ENCODE data around the gene OSBP2.

The OSBP2 gene

DNA sequence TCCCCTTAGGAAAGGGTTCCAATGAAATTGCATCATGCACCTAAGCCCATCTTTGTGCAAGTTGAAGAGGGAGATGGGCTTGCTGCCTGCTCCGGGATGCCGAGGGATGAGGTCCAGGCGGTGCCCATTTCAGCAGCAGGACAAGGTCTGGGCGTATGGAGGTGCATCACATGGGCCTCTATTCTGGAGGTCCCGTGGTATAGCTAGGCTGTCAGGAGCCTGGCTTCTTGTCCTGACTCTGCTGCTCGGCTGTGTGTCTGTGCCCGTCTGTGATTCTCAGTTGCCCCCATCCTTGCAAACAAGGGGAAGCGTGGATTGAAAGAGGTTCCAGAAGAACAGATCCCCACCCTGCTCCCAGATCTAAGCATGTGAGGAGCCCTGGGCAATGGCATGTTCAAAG, 130.0 kb downstream of the OSBP2 start:
- Histone ChIP-seq H3K9me3 (ENCODE audit: control insufficient read depth, insufficient read depth, low read length) (no peaks in the 10 kb centered on the region), H3K4me2 (ENCODE audit: low read length) (no peak overlapping the region), H4K20me1 (ENCODE audit: control insufficient read depth, insufficient read depth, low read depth, low read length) (no peaks in the 10 kb centered on the region), H3K27ac (ENCODE audit: low read depth, low read length) (no peak overlapping the region), H3K79me2 (ENCODE audit: control insufficient read depth, low read length) (no peaks in the 10 kb centered on the region), H3K36me3 (ENCODE audit: control insufficient read depth, low read length) (no peaks in the 10 kb centered on the region), H3F3A (ENCODE audit: control insufficient read depth, insufficient read depth) (no peaks in the 10 kb centered on the region), H3K4me1 (ENCODE audit: control insufficient read depth, low read length) (no peaks in the 10 kb centered on the region), H3K27me3 (ENCODE audit: control insufficient read depth, low read length) (no peaks in the 10 kb centered on the region), H3K4me3 (ENCODE audit: low read length) (no peak overlapping the region), H3K9me2 (replicated peaks; ENCODE audit: control insufficient read depth, low read length) (no peaks in the 10 kb centered on the region)
- no peak for TF ChIP-seq EZH2phosphoT487 (IDR thresholded peaks at IDR 0.05; ENCODE audit: borderline replicate concordance, low read length)
- TF ChIP-seq, protein P1, sequence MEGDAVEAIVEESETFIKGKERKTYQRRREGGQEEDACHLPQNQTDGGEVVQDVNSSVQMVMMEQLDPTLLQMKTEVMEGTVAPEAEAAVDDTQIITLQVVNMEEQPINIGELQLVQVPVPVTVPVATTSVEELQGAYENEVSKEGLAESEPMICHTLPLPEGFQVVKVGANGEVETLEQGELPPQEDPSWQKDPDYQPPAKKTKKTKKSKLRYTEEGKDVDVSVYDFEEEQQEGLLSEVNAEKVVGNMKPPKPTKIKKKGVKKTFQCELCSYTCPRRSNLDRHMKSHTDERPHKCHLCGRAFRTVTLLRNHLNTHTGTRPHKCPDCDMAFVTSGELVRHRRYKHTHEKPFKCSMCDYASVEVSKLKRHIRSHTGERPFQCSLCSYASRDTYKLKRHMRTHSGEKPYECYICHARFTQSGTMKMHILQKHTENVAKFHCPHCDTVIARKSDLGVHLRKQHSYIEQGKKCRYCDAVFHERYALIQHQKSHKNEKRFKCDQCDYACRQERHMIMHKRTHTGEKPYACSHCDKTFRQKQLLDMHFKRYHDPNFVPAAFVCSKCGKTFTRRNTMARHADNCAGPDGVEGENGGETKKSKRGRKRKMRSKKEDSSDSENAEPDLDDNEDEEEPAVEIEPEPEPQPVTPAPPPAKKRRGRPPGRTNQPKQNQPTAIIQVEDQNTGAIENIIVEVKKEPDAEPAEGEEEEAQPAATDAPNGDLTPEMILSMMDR (IDR thresholded peaks at IDR 0.05; ENCODE audit: low read depth, low read length, poor library complexity, severe bottlenecking): no peak

GRCh38 chr22:30825711-30826505, 131.2 kb downstream of the OSBP2 start:
- no peaks in the 10 kb centered on the region for H3K9me3 ChIP-seq (ENCODE audit: control insufficient read depth, insufficient read depth, low read length)
- no peaks in the 10 kb centered on the region for H3F3A ChIP-seq (ENCODE audit: control insufficient read depth, insufficient read depth)
- no peaks in the 10 kb centered on the region for H3K4me1 ChIP-seq (ENCODE audit: control insufficient read depth, low read length)
- H4K20me1 ChIP-seq (ENCODE audit: control insufficient read depth, insufficient read depth, low read depth, low read length): no peaks in the 10 kb centered on the region
- H3K9me2 ChIP-seq (replicated peaks; ENCODE audit: control insufficient read depth, low read length): no peaks in the 10 kb centered on the region
- H3K4me2 ChIP-seq (ENCODE audit: low read length): no peak overlapping the region
- no peak for TF ChIP-seq EZH2phosphoT487 (IDR thresholded peaks at IDR 0.05; ENCODE audit: borderline replicate concordance, low read length)
- TF ChIP-seq, protein P1 (IDR thresholded peaks at IDR 0.05; ENCODE audit: low read depth, low read length, poor library complexity, severe bottlenecking): no peak
- H3K4me3 ChIP-seq (ENCODE audit: low read length): no peak overlapping the region
- no peaks in the 10 kb centered on the region for H3K79me2 ChIP-seq (ENCODE audit: control insufficient read depth, low read length)
- no peaks in the 10 kb centered on the region; the same call in 1 of the 2 replicates for H3K27me3 ChIP-seq (ENCODE audit: control insufficient read depth, low read length)
- H3K27ac ChIP-seq (ENCODE audit: low read depth, low read length): no peak overlapping the region
- no peaks in the 10 kb centered on the region for H3K36me3 ChIP-seq (ENCODE audit: control insufficient read depth, low read length)

- no peaks in the 10 kb centered on the region for H3K9me3 ChIP-seq (ENCODE audit: control insufficient read depth, insufficient read depth, low read length)
- no peaks in the 10 kb centered on the region for H4K20me1 ChIP-seq (ENCODE audit: control insufficient read depth, insufficient read depth, low read depth, low read length)
- TF ChIP-seq EZH2phosphoT487 (IDR thresholded peaks at IDR 0.05; ENCODE audit: borderline replicate concordance, low read length): no peak
- no peaks in the 10 kb centered on the region for H3K9me2 ChIP-seq (replicated peaks; ENCODE audit: control insufficient read depth, low read length)
- no peak overlapping the region for H3K4me2 ChIP-seq (ENCODE audit: low read length)
- H3K4me1 ChIP-seq (ENCODE audit: control insufficient read depth, low read length): no peaks in the 10 kb centered on the region
- H3K27me3 ChIP-seq (ENCODE audit: control insufficient read depth, low read length): no peaks in the 10 kb centered on the region; the same call in 1 of the 2 replicates
- H3K4me3 ChIP-seq (ENCODE audit: low read length): no peak overlapping the region
- no peaks in the 10 kb centered on the region for H3K79me2 ChIP-seq (ENCODE audit: control insufficient read depth, low read length)
- no peaks in the 10 kb centered on the region for H3K36me3 ChIP-seq (ENCODE audit: control insufficient read depth, low read length)
- H3K27ac ChIP-seq (ENCODE audit: low read depth, low read length): no peak overlapping the region
- H3F3A ChIP-seq (ENCODE audit: control insufficient read depth, insufficient read depth): no peaks in the 10 kb centered on the region
Observed at GRCh38 chr22:30826670-30827355, 132.1 kb downstream of the OSBP2 start.

- Histone ChIP-seq H3F3A (ENCODE audit: control insufficient read depth, insufficient read depth) (no peaks in the 10 kb centered on the region), H3K4me3 (ENCODE audit: low read length) (no peak overlapping the region), H3K4me1 (ENCODE audit: control insufficient read depth, low read length) (no peaks in the 10 kb centered on the region), H3K27ac (ENCODE audit: low read depth, low read length) (no peak overlapping the region), H3K9me3 (ENCODE audit: control insufficient read depth, insufficient read depth, low read length) (no peaks in the 10 kb centered on the region), H3K79me2 (ENCODE audit: control insufficient read depth, low read length) (no peaks in the 10 kb centered on the region), H3K27me3 (ENCODE audit: control insufficient read depth, low read length) (no peaks in the 10 kb centered on the region; the same call in 1 of the 2 replicates), H3K4me2 (ENCODE audit: low read length) (no peak overlapping the region), H3K9me2 (replicated peaks; ENCODE audit: control insufficient read depth, low read length) (no peaks in the 10 kb centered on the region), H3K36me3 (ENCODE audit: control insufficient read depth, low read length) (no peaks in the 10 kb centered on the region), H4K20me1 (ENCODE audit: control insufficient read depth, insufficient read depth, low read depth, low read length) (no peaks in the 10 kb centered on the region)
- TF ChIP-seq, protein P1 (IDR thresholded peaks at IDR 0.05; ENCODE audit: low read depth, low read length, poor library complexity, severe bottlenecking): no peak
- no peak for TF ChIP-seq EZH2phosphoT487 (IDR thresholded peaks at IDR 0.05; ENCODE audit: borderline replicate concordance, low read length)
Observed at GRCh38 chr22:30827646-30828045, 133.0 kb downstream of the OSBP2 start.
